MM.1S (cell line): ENCODE data around the gene PKDCC.

ENCODE experiments used
- DNase-seq: peaks from one replicate; pipeline ENCODE4 v3.0.0-alpha.2; 2015
- H2AFZ ChIP-seq: fragments of 300-600 bp; sonication (generic); 2 replicates; pipeline ENCODE4 v1.6.0; 2016; ENCODE audit warnings: antibody characterized with exemption, low read length
- H3F3A ChIP-seq: fragments of 300-600 bp; sonication (generic); 2 replicates; pipeline ENCODE4 v1.6.1; 2016; ENCODE audit warnings: mild to moderate bottlenecking, antibody characterized with exemption, low read length, moderate library complexity, mixed read lengths; ENCODE audit not compliant: insufficient read depth
- H3K27ac ChIP-seq: fragments of 300-600 bp; sonication (generic); 2 replicates; pipeline ENCODE4 v1.5.1; 2016; ENCODE audit warnings: mild to moderate bottlenecking, low read length
- H3K27me3 ChIP-seq: fragments of 300-600 bp; sonication (generic); replicated peaks from 2 replicates; pipeline ENCODE4 v1.6.0; 2016; ENCODE audit warnings: low read length; ENCODE audit not compliant: insufficient read depth
- H3K36me3 ChIP-seq: fragments of 300-600 bp; sonication (generic); replicated peaks from 2 replicates; pipeline ENCODE4 v1.6.1; 2016; ENCODE audit warnings: mild to moderate bottlenecking, low read length, mixed read lengths; ENCODE audit not compliant: insufficient read depth
- H3K4me1 ChIP-seq: fragments of 300-600 bp; sonication (generic); 2 replicates; pipeline ENCODE4 v1.6.1; 2016; ENCODE audit warnings: low read length, mixed read lengths
- H3K4me2 ChIP-seq: fragments of 300-600 bp; sonication (generic); 2 replicates; pipeline ENCODE4 v1.6.0; 2016; ENCODE audit warnings: low read depth, low read length
- H3K4me3 ChIP-seq: fragments of 300-600 bp; sonication (generic); 2 replicates; pipeline ENCODE4 v1.5.1; 2016; ENCODE audit warnings: low read length, mixed read lengths
- H3K79me2 ChIP-seq: fragments of 300-600 bp; sonication (generic); 2 replicates; pipeline ENCODE4 v1.6.1; 2016; ENCODE audit warnings: mixed run types, low read length, mixed read lengths
- H3K9ac ChIP-seq: fragments of 300-600 bp; sonication (generic); 2 replicates; pipeline ENCODE4 v1.6.1; 2016; ENCODE audit warnings: low read length, mixed read lengths
- H3K9me2 ChIP-seq: fragments of 300-600 bp; sonication (generic); replicated peaks from 2 replicates; pipeline ENCODE4 v1.6.1; 2016; ENCODE audit warnings: mild to moderate bottlenecking, low read length, mixed read lengths; ENCODE audit not compliant: insufficient read depth
- H3K9me3 ChIP-seq: fragments of 300-600 bp; sonication (generic); replicated peaks from 2 replicates; pipeline ENCODE4 v1.6.1; 2016; ENCODE audit warnings: mild to moderate bottlenecking, low read length, mixed read lengths; ENCODE audit not compliant: insufficient read depth
- H4K20me1 ChIP-seq: fragments of 300-600 bp; sonication (generic); 2 replicates; pipeline ENCODE4 v1.6.1; 2016; ENCODE audit warnings: mild to moderate bottlenecking, low read length, moderate library complexity, mixed read lengths; ENCODE audit not compliant: insufficient read depth
- EZH2 ChIP-seq: fragments of 300-600 bp; sonication (generic); optimal IDR thresholded peaks from 2 replicates; pipeline ENCODE3; 2017; ENCODE audit warnings: low read depth, mild to moderate bottlenecking, antibody characterized with exemption, low read length, mixed read lengths
- EZH2phosphoT487 ChIP-seq: fragments of 300-600 bp; sonication (generic); IDR thresholded peaks from 2 replicates; pipeline ENCODE4 v1.6.1; 2018; ENCODE audit warnings: antibody characterized with exemption, low read length
- TF ChIP-seq, protein P1 (sequence below): fragments of 300-600 bp; sonication (generic); IDR thresholded peaks from 2 replicates; pipeline ENCODE4 v1.5.1; 2016; ENCODE audit warnings: antibody characterized with exemption, low read length, mixed read lengths

Gene PKDCC

DNA sequence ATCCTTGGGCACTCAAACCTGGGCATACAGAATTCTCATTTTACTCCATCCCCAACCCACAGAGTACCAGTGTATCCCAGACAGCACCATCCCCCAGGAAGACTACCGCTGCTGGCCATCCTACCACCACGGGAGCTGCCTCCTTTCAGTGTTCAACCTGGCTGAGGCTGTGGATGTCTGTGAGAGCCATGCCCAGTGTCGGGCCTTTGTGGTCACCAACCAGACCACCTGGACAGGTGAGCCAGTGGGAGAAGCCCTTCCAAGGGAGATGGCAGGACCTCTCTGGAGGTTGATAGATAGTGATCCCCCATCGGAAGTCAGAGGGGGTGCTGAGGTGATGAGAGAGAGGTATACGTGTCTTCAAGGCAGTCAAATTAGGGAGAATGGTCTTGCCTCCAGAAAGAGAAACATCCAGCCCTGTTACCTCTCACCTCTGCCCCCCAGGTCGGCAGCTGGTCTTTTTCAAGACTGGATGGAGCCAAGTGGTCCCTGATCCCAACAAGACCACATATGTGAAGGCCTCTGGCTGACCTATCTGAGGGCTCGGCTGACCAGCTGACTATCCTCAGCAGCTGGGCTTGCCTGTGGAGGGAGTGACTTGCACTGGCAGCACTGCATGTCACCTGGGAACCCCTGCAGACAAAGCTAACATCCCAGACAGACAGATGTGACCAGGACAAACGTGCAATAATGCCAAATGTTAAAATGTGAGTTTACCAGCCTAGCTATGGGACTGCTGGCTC lies 9.5 kb downstream of the PKDCC start:
- H3K79me2 ChIP-seq = no peaks in the 10 kb centered on the region
- TF ChIP-seq EZH2 (no peak), EZH2phosphoT487 (no peak)
- TF ChIP-seq, protein P1, sequence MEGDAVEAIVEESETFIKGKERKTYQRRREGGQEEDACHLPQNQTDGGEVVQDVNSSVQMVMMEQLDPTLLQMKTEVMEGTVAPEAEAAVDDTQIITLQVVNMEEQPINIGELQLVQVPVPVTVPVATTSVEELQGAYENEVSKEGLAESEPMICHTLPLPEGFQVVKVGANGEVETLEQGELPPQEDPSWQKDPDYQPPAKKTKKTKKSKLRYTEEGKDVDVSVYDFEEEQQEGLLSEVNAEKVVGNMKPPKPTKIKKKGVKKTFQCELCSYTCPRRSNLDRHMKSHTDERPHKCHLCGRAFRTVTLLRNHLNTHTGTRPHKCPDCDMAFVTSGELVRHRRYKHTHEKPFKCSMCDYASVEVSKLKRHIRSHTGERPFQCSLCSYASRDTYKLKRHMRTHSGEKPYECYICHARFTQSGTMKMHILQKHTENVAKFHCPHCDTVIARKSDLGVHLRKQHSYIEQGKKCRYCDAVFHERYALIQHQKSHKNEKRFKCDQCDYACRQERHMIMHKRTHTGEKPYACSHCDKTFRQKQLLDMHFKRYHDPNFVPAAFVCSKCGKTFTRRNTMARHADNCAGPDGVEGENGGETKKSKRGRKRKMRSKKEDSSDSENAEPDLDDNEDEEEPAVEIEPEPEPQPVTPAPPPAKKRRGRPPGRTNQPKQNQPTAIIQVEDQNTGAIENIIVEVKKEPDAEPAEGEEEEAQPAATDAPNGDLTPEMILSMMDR = no peak
- no peaks in the 10 kb centered on the region for H3F3A ChIP-seq
- no peaks in the 10 kb centered on the region for H3K9me3 ChIP-seq
- H2AFZ ChIP-seq = no peak overlapping the region
- H3K27ac ChIP-seq = no peak overlapping the region
- H3K4me2 ChIP-seq = no peak overlapping the region
- H3K4me1 ChIP-seq = no peaks in the 10 kb centered on the region
- no peaks in the 10 kb centered on the region for H3K36me3 ChIP-seq
- no peaks in the 10 kb centered on the region for H3K27me3 ChIP-seq
- H3K4me3 ChIP-seq = no peak overlapping the region
- no peak for DNase-seq
- H4K20me1 ChIP-seq = no peaks in the 10 kb centered on the region
- H3K9ac ChIP-seq = no peak overlapping the region
- no peaks in the 10 kb centered on the region for H3K9me2 ChIP-seq

DNA sequence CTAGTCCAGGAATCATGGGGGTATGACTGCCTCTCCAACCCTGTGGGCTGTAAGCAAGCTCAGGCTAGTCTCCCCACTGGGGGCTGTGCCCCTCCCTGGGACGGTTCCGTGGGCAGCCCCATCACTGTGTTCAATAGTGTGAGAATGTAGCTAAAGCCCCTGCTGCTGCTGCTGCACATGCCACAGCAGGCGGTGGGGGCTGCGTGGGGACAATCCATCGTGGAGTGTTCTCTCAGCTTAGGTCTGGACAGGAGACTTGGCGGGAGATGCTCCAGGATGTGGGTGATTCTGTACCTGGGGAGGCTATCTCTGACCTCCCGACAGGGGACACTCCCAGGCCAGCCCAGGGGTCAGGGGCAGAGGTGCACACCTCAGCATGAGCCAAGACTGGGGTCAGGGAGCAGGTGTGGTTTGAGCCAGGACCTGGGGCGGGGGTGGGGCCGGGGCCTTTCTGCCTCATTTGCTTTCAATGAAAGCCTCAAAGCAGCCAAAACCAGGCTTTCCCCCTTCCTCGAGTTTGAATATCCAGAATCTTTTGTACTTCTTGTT lies 10.2 kb downstream of the PKDCC start:
- no peaks in the 10 kb centered on the region for H3K9me2 ChIP-seq
- no peak overlapping the region for H3K27ac ChIP-seq
- H3K4me3 ChIP-seq = no peak overlapping the region
- H3F3A ChIP-seq = no peaks in the 10 kb centered on the region
- H3K36me3 ChIP-seq = no peaks in the 10 kb centered on the region
- no peaks in the 10 kb centered on the region for H4K20me1 ChIP-seq
- no peak overlapping the region for H3K4me2 ChIP-seq
- no peaks in the 10 kb centered on the region for H3K27me3 ChIP-seq
- H3K9me3 ChIP-seq = no peaks in the 10 kb centered on the region
- no peaks in the 10 kb centered on the region for H3K4me1 ChIP-seq
- no peak overlapping the region for H2AFZ ChIP-seq
- TF ChIP-seq EZH2phosphoT487 (no peak), EZH2 (no peak)
- TF ChIP-seq, protein P1 = no peak
- H3K79me2 ChIP-seq = no peaks in the 10 kb centered on the region
- H3K9ac ChIP-seq = no peak overlapping the region
- no peak for DNase-seq

GRCh38 chr2:42059261-42059898 lies 11.6 kb downstream of the PKDCC start:
- no peaks in the 10 kb centered on the region for H3K4me1 ChIP-seq
- DNase-seq = no peak
- H3F3A ChIP-seq = no peaks in the 10 kb centered on the region
- no peaks in the 10 kb centered on the region for H3K9me2 ChIP-seq
- H3K36me3 ChIP-seq = no peaks in the 10 kb centered on the region
- no peaks in the 10 kb centered on the region for H3K79me2 ChIP-seq
- no peak overlapping the region for H3K4me2 ChIP-seq
- no peak overlapping the region for H3K27ac ChIP-seq
- no peak overlapping the region for H3K9ac ChIP-seq
- H4K20me1 ChIP-seq = no peaks in the 10 kb centered on the region
- H3K4me3 ChIP-seq = no peak overlapping the region
- no peaks in the 10 kb centered on the region for H3K9me3 ChIP-seq
- H3K27me3 ChIP-seq = no peaks in the 10 kb centered on the region
- TF ChIP-seq EZH2 (no peak), EZH2phosphoT487 (no peak)
- TF ChIP-seq, protein P1 = no peak
- H2AFZ ChIP-seq = no peak overlapping the region
